HUDEP-2 (cell line): ENCODE measurements around the gene COL6A1.
"Not testable (repeated sequence)": the region's sequence is repeated elsewhere in the genome, so short reads cannot be mapped to it uniquely, and the experiment has no call there.

Experiments used
- DNase-seq, 76 experiments: peaks; one replicate each; lab custom pipeline; 2025; ENCODE audit not compliant: unreplicated experiment in 76 of 76; lab: John Stamatoyannopoulos, UW

COL6A1 gene

GRCh38 chr21:46039891-46040660, 58.5 kb downstream of the COL6A1 start:
- no peak for DNase-seq

- no peak for DNase-seq
These were observed 59.1 kb downstream of the COL6A1 start for GRCh38 chr21:46040707-46041106.

GRCh38 chr21:46041183-46041582, 59.6 kb downstream of the COL6A1 start:
- DNase-seq, result no peak

- DNase-seq, result no peak
These were observed 63.6 kb downstream of the COL6A1 start for GRCh38 chr21:46045154-46045553.

- DNase-seq, result no peak
These were observed 64.9 kb downstream of the COL6A1 start for GRCh38 chr21:46046471-46046870.

- not testable (repeated sequence) for DNase-seq
These were observed 65.3 kb downstream of the COL6A1 start for GRCh38 chr21:46046906-46047305.

GRCh38 chr21:46048926-46049889, 67.6 kb downstream of the COL6A1 start:
- no peak for DNase-seq

GRCh38 chr21:46049890-46050667, 68.5 kb downstream of the COL6A1 start:
- DNase-seq, result no peak

GRCh38 chr21:46050668-46051378, 69.3 kb downstream of the COL6A1 start:
- DNase-seq, result no peak

- no peak for DNase-seq
These were observed 69.8 kb downstream of the COL6A1 start for GRCh38 chr21:46051379-46051770.

- no peak for DNase-seq
These were observed 70.5 kb downstream of the COL6A1 start for GRCh38 chr21:46051821-46052675.

- DNase-seq, result no peak
These were observed 71.4 kb downstream of the COL6A1 start for GRCh38 chr21:46052703-46053651.

- no peak for DNase-seq
These were observed 72.5 kb downstream of the COL6A1 start for GRCh38 chr21:46054031-46054430.

- DNase-seq, result no peak
These were observed 72.9 kb downstream of the COL6A1 start for GRCh38 chr21:46054451-46054881.
